GM12878 (cell line): ENCODE results near the gene SERINC1.

Experiments used
- ESRRA ChIP-seq: IDR thresholded peaks from 2 replicates; pipeline ENCODE4 v1.6.1; 2012; ENCODE audit warnings: mild to moderate bottlenecking, low read length, improper control_type of control experiment
- EZH2 ChIP-seq: IDR thresholded peaks from 2 replicates; pipeline ENCODE4 v1.6.1; 2012; ENCODE audit warnings: low read depth, mild to moderate bottlenecking, control low read depth, inconsistent platforms, low read length, borderline replicate concordance; ENCODE audit not compliant: control insufficient read depth
- MXI1 ChIP-seq: fragments of 150-350 bp; IDR thresholded peaks from 2 replicates; pipeline ENCODE4 v1.6.1; 2011; ENCODE audit warnings: low read depth, mild to moderate bottlenecking, inconsistent platforms, low read length, improper control_type of control experiment
- TAF1 ChIP-seq: IDR thresholded peaks from 2 replicates; pipeline ENCODE4 v1.6.1; 2011; ENCODE audit warnings: mild to moderate bottlenecking, low read depth, low read length, borderline replicate concordance
- TF ChIP-seq, protein P1 (sequence below), 3 experiments: IDR thresholded peaks in 2 of 3; conservative IDR thresholded peaks in 1 of 3; 2 replicates each; pipeline ENCODE4 v1.5.1; 2011; ENCODE audit warnings: low read depth in 3 of 3, low read length in 3 of 3, mild to moderate bottlenecking in 3 of 3, control low read depth in 2 of 3, moderate library complexity in 2 of 3, inconsistent platforms in 1 of 3, mixed read lengths in 1 of 3; ENCODE audit not compliant: control insufficient read depth in 2 of 3, insufficient read depth in 1 of 3; ENCODE audit errors: extremely low read depth in 1 of 3
- TF ChIP-seq, protein P2 (sequence below): IDR thresholded peaks from 2 replicates; pipeline ENCODE4 v1.6.1; 2011; ENCODE audit warnings: low read depth, mild to moderate bottlenecking, low read length, moderate library complexity, borderline replicate concordance; ENCODE audit errors: extremely low read depth
- TF ChIP-seq, protein P3 (sequence below): IDR thresholded peaks from 2 replicates; pipeline ENCODE4 v1.6.1; 2012; ENCODE audit warnings: low read depth, low read length, improper control_type of control experiment

DNA sequence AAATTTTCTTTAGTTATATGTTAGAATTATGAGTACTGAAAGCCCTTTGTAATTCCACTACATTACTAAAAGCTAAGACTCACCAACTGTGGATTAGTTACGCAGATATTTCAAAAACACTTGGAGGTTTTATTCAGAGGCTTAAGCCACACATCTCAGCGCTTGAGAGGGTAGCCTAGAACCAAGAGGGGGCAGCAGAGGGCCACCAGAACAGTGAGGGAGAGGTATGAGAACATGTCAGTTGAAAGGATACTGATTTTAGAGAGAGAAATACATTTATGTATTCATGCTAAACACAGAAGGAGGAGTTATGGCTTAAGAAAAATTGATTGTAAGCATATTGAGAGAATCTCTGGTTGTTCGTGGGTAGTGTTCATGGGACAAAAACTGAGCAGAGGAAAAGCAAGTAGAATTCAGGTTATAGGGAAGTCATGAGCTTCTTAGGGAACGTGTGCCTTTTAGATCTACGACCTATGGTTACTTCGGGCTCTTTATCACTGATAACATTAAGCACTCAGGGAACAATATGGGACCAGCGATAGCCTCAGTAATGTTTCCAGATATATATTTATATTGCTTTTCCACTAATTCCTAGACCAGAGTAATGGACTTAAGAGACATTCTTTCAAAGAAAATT, 20.4 kb upstream of the SERINC1 start:
- TF ChIP-seq MXI1: no peak
- TF ChIP-seq, protein P1, sequence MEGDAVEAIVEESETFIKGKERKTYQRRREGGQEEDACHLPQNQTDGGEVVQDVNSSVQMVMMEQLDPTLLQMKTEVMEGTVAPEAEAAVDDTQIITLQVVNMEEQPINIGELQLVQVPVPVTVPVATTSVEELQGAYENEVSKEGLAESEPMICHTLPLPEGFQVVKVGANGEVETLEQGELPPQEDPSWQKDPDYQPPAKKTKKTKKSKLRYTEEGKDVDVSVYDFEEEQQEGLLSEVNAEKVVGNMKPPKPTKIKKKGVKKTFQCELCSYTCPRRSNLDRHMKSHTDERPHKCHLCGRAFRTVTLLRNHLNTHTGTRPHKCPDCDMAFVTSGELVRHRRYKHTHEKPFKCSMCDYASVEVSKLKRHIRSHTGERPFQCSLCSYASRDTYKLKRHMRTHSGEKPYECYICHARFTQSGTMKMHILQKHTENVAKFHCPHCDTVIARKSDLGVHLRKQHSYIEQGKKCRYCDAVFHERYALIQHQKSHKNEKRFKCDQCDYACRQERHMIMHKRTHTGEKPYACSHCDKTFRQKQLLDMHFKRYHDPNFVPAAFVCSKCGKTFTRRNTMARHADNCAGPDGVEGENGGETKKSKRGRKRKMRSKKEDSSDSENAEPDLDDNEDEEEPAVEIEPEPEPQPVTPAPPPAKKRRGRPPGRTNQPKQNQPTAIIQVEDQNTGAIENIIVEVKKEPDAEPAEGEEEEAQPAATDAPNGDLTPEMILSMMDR (IDR thresholded peaks at IDR 0.05 in 2 of 3, conservative IDR thresholded peaks at IDR 0.05 in 1 of 3; ENCODE audit: control insufficient read depth in 2 of 3, extremely low read depth in 1 of 3, insufficient read depth in 1 of 3, low read depth in 3 of 3, low read length in 3 of 3): peak; percentile 82 to 92 (median 87)
- TF ChIP-seq, protein P2, sequence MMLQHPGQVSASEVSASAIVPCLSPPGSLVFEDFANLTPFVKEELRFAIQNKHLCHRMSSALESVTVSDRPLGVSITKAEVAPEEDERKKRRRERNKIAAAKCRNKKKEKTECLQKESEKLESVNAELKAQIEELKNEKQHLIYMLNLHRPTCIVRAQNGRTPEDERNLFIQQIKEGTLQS: no peak
- no peak for TF ChIP-seq TAF1
- TF ChIP-seq, protein P3, sequence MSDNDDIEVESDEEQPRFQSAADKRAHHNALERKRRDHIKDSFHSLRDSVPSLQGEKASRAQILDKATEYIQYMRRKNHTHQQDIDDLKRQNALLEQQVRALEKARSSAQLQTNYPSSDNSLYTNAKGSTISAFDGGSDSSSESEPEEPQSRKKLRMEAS: no peak
- no peak for TF ChIP-seq EZH2
- no peak for TF ChIP-seq ESRRA
